ENCODE measurements around the gene DLGAP1.

The DLGAP1 gene

DNA sequence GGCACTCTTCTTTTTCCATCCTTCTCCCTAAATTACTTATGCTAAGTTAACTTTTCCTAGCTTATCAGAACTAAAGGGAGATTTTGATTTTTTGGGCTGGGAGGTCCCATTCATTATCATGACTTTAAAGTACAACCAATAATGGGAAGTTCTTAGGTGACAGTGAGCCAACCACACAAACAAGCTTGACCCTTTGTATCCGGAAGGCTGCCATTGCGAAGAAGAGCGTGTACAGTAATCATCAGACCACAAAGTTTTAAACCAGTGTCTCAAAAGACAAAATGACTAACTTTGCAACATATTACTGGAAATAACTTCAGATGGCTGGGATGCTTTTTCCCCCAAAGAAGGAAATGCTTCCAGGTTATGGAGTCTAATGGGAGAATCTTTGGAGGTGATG, 707.0 kb downstream of the DLGAP1 start:
- no peak for DNase-seq

DNA sequence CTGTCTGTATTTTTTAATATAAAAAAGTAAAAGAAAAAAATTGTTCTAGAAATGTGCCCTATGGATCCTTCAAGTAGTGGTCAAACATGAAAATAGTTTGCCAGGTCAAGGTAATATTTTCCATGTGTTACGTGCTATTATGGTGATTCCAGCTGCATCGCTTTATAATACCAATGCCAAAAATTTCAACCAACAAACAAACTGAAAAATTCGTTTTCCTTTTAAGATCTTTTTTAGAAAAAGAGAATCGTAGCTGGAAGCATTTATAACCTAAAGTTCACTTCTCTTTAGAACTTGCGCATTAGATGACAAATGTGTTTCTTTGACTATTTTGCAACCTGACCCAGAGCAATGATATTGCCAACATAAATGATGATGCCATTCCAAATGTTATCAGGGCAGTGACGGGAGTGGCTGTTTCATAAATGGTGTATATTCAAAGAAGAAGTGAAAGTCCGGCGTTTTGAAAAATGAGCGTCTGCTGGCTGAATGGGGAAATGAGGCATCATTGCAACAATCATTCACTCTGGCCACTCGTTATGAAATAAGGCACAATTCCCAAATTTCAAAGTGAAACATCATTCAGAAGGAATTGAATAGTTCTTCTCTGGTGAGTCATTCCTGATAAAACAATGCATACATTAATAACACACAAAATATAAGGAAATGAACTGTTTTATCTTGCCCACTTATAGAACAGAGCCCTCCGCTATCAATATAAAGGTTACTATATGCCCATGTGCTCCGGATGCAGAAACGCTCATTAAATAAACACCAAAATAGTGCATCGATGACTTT, 707.7 kb downstream of the DLGAP1 start:
- no peak for DNase-seq

DNA sequence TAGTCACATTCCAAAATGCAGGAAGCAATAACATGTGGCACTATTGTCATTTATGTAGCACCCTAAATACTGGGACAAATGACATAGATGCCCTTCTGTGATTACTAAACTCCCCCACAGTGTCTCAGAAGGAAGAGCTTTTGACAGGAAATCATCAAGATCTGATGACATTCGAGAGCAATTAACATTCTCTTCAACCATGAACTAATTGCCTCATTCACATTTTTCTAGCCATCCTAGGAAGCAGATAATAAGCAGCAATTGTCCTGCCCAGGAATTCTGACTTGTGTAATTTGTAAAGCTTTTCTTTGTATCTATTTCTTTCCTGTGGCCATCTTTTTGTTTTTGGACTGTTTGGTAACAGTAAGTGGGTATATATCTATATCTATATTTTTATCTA, 712.6 kb downstream of the DLGAP1 start:
- DNase-seq = no peak

DNA sequence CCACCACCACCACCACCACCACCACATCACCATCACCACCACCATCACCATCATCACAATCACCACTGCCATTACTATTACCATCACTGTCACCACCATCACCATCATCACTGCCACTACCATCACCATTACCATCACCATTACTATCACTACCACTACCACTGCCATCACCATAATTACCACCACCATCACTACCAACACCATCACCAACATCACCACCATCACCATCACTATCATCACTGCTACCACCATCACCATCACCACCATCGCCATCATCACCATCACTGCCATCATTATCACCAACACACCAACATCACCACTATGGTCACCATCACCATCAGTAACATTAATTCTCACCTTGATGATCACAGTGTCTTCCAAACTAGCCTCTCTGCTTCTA, 713.8 kb downstream of the DLGAP1 start:
- no peak for DNase-seq

DNA sequence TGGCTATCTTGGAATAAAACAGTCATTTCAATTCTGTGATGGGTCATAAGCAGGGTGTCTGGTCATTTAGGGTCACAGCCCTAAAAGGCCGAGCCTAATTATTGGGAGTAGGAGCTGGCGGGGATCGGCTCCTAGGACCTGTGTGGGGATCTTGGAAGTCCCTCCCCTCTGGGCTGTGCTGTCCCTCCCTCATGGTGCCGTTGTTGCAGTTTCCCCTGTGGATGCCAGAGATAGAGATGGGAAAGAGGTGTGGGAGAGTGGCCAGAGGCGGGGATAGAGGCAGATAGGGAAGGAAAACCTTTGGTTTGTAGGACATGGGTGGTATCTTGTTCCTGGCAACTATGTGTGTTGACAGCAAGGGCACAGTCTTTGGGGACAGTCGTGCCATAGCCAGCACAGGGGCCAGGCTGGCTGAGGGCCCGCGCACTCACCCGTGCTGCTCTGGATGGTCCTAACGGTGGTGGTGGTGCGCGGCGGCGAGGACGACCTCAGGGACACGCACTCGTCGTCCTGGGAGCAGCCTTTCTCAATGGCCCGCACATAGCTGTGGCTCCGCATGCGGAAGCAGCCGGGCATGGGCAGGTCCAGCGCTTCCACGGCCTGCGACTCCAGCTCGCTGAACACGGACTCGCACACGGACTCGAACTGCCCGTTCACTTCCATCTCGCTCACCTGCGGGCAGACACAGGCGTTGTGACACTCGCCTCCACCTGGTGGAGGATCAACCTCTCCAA, 726.2 kb downstream of the DLGAP1 start:
- DNase-seq = no peak

DNA sequence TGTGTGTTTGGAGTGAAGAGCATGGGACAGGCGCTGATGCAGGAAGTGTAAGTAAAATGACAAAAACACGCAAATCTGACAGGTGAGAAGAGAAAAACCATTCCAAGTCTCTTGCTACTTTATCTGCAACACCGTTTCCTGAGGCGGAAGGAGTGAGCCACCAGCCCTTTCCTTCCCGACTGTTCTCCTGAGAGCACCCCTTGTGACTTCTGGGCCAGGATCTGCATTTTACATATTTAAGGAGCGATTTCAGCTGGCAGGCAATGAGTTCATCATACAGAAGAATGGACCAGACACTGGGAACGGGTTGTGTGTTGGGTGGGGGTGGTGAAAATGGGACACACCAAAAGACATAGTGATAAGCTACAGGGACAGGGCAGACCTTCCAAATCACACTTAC, 727.8 kb downstream of the DLGAP1 start:
- no peak for DNase-seq

DNA sequence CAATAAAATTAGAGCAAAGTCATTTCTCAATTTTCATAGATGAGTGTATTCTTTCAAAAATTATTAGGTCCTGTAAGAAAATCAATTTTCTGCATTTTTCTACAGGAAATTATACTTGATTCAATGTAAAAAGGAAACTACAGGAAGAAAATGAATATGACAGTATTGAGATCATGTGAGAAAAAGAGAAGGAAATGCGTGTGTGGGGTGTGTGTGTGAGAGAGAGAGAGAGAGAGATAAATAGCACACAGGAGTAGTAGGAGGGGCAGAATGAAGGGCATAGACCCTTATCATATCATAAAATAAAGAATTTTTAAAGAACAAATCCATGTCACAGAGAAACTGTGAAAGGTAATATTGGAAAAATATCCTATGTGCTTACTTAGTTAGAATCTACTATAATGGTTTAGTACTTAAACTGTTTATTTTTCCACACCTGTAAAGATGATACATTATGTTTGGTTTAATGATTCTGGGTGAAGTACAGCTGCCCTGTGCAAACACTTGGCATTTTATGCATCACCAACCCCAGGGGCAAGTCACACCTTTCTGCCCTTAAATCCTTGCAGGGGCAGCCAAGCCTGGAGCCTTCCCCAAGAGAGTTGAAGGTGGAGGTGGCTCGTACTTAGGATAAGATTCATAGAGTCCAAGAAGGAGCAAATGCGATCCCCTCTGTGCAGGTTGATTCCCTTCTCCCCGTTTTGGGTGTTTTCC, 728.7 kb downstream of the DLGAP1 start:
- DNase-seq = no peak

DNA sequence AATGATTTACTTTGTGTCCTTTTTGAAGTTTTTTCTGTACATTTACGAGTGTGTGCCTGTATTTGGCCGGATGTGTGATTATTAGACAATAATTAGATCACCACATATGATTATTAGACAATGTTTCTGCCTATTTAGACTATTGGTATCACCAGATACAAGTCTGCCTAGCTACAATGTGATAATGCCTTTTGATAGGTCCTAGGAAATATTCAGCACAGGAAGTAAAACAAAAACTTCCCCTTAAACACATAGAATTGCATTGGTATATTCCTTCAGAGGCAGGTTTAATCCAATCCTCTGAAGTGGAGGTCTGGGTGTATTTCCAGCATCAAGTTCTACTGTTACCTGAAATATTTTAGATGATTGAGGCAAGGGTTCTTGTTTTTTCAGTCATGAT, 730.0 kb downstream of the DLGAP1 start:
- DNase-seq = no peak

DNA sequence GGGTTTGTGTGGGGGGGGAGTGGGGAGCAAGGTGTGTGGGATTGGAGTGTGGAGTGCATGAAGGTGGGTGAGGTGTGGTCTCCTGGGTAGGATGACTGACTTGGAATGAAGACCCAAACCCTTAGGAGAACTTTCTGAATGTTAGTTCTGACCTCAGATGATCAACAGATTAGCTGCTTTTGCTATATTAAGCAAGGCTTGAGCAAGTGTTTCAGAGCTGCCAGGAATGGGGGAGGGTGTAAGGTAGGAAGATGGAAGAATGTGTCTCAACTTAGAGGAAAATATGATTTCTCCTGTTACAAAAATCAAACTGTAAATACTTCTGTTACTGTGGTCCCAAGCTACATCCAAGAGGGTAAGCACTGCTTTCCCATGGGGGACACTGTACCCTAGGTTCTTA, 731.6 kb downstream of the DLGAP1 start:
- DNase-seq = no peak

DNA sequence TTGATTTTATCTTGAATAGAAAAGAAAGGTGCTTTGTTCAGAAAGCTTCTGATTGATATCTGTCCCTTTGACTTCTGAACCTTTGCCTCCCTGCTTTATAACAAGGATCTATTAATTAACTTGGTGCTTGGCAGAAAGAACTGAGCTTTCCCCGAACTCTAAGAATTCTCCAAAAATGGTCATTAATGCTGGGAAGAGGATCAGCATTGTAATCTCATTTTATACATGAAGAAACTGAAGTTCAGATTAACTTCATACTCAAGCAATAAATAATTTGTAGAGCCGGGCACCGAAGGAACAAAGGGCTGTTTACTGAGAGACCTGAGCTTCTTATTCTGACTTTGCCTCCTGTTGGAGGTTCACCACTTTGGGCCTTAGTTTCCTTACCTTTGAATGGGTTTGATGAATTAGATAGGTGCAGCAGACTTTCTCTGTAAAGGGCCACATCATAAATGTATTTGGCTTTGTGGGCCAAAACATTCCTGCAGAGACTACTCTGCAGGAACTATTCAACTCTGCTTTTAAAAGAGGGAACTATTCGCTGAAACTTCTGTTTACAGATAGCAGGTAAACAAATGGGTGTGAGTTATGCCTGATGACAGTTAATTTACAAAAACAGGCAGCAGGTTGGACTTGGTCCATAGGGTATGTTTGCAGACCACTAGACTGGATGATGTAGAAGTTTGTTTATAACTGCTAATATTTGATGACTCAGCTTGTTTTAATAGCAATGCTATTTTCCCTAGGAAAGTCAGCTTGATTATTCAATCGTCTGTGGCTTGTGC, 732.3 kb downstream of the DLGAP1 start:
- no peak for DNase-seq

DNA sequence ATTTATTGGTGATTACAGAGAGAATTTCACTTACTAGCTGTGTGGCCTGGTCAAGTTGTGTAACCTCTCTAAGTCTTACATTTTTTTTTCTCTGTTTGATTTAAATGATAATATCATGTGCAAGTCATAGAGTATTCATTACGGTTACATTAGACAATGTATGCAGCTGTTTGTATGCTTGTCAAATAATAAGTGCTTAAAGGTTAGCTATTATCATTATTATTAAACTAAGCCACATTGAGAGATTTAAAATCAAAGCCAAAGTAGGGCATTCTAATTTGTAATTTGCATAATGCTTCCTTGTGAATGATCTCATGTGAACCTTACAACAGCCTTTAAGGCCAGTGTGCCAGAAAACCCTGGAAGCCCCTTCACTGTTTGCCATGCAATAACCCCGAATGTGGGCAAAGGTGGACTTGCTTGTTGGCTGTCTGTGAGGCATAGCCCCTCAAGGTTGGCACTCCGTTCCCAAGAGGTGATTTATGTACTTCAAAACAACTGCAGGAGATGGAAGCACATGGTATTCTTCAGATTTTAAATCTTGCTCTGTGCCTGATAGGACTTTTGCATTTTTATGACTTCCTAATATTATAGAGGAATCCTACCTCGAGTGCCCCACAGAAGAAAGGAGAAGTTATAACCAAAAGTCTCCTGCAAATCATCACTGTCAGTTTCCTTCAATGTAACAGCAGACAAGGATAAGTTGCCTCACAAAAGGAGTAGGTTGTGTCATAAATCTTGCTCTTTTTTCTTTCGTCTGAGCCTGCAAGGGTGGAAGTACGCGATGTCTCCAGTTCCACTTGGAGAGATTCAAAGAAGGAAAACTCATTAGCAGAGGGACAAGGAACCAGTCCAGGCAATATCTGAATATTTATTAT, 733.1 kb downstream of the DLGAP1 start:
- no peak for DNase-seq

DNA sequence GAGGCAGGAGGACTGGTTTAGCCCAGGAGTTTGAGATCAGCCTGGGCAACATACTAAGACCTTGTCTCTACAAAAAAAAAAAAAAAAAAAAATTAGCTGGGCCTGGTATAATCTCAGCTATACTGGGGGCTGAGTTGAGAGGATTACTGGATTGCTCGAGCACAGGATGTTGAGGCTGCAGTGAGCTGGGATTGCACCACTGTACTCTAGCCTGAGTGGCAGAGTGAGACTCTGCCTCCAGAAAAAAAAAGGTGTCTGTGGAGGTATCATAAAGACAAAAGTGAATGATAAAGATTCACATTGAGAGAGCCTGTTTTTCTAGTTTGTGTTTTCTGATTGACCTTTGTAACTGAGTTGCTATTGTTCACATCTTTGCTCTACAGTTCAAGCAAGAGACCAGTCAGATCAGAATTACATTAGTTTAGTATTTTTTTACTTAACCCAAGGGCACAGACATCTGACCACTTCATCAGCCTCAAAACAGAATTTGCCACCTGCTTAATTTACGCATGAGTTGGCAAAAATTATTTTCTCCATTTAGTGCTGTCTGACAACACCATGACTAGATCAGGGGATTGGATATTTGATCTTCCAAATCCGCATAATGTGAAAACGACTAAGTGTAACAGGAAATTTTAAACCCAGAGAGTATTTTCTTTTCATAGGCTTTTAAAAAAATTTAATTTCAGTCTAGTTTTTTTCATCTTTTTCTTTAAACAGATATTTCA, 734.1 kb downstream of the DLGAP1 start:
- DNase-seq = no peak

DNA sequence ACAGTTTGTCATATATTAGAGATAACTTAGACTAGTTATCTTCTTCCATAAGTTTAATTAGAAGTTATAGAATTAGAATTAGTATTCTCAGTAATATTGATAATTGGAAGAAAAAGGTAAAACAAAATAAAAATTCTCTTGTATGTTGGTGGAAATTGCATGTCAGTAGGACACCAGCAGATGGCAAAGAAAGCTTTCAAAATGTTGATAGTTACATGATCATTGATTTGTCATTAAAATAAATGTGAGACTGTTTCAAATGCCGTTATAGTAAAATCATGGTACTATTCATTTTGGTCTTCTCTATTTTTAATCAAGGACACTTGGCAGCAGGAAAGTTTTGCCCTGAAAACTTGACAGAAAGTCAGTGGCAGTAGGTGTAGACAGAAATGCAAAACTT, 734.9 kb downstream of the DLGAP1 start:
- no peak for DNase-seq

DNA sequence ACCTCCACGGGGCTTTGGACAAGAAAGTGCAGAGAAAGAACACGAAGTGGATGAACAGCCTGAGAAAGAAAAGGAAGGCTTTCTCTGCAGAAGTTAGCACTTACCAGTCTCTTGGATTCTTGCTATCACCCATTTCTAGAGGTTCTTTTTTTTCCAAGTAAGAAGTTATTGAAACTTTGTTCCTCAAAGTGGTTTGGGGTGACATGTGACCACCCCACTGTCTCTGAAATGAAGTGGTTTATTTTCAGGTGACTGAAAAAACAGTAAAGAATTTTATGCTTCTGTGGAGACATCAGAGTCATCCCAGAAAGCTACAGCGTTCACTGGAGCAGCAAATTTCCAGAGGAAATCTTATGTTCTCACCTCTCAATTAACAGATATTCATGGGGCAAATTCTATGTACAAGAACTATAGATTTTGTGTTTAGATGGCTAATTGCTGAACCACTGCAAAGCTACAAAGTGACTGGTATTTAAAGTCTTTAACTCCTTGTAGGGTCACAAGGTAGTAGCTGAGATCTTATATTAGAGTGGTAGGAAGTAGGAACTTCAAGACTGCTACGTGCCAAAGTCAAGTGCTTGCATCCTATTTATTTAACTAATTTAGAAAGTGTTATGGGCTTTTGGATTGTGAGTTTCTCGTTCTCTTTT, 737.6 kb downstream of the DLGAP1 start:
- DNase-seq = no peak

DNA sequence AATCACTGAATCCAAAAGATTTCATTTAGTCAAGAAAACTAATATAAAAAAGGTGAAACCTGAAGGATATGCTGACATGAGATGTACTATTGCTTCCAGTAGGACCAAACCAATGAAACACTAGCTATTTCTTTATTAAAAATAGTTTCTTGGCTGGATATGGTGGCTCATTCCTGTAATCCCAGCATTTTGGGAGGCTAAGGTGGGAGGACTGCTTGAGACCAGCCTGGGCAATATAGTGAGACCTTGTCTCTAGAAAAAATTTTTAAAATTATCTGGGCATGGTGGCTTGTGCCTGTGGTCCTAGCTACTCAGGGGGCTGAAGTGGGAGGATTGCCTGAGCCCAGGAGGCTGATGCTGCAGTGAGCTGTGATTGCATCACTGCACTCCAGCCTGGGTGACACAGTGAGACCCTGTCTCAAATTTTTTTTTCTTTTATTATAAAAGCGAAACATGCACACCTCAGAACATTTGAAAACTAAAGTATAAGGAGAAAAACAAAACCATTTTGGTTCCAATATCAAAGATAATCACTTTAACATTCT, 738.9 kb downstream of the DLGAP1 start:
- no peak for DNase-seq

DNA sequence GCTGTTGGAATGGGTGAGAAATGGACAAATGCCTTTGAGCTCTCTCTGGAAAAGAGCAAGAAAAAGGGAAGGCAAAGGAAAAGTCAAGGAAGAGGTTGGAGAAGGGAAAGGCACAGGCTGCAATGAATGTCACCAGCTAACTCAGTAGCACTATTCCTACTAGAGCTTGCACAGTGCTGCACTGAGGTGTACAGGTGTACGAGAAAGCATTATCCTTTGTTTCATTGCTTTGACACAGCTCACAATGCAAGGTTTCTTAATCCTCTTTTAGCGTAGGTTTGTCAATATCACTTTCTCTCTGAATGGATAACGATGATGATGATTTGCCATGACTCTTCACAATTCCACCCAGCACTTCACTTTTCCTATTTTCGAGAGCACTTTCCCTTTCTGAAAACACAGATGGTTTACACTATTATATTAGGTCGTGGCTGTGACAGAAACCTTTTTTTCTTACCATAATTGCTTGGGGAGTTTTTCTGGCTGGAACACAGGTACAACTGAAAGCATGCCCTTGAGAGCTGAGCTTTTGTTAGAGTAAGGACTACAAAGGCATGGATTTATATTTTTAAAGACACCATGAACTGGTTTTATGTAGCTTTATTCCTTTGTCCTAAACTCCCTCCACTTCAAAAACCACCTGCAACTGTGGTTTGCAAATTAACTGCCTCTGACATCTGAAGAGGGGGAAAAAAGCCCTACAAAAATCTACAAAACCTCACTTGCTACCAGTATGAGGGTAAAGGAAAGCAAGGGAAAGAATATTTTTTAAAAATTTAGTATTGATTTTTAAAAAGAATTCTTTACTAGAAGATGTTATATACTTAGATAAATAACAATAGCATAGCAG, 739.7 kb downstream of the DLGAP1 start:
- no peak for DNase-seq

DNA sequence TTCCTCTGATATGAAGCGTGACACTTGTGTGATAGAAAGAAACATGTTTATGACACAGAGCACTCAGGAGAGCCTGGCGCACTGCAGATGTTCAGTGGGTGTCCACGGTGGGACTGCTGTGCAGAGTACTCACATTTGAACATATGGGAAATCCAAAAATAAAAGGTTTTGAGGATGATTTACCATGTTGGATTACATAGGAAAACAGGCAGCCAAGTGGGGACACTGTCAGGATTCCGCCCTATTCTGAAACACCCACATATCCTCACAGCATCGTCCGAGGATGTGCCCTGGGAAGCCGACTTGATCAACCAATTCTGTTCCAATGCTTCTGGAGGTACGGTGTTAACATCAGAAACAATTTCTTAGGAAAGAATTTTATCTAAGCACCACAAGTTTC, 741.4 kb downstream of the DLGAP1 start:
- DNase-seq = no peak

DNA sequence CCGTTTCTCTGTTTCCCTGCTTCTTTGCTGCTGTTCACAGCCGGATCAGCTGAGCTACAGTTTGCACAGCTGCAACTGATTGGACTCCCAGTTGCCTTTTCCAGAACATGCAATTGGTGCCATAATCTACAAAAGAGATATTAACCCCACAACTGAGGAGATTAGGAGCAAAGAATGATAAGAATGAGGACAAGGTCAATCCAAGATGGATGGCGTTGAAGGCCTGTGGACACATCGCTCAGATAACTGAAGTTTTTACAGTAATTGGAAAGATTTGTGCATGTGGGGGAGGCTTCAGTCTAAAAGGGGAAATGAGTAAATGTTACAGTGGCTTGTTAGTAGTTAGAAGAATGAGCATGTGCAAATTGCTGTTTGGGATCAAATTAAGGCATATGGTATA, 741.9 kb downstream of the DLGAP1 start:
- no peak for DNase-seq

DNA sequence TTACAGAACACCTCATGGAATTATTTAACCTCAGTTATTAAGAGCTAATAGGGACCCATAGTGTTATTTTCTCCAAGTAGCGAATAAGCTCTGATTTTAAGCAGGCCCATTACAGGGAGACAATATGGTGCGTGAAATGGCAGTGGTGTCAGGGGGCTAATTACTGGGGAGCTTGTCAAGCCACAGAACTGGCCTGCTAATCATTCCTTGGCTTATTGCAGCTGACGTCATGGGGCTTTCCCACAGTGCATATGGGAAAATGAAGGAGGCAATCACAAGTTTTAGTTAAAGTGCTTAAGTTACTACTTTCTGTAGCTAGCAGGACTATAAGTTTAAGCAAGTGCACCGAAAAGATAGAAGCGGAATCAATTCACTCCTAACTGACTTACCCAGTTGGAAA, 742.6 kb downstream of the DLGAP1 start:
- no peak for DNase-seq
